Measurements from ENCODE around the gene HSPB6. TPM values are rescaled to one million over a fixed set of nuclear protein-coding genes. Genes with fewer than 3 reads are reported as not detected.

Gene HSPB6
- total RNA-seq, 1 experiment from 2014 or later: 0.37 TPM

DNA sequence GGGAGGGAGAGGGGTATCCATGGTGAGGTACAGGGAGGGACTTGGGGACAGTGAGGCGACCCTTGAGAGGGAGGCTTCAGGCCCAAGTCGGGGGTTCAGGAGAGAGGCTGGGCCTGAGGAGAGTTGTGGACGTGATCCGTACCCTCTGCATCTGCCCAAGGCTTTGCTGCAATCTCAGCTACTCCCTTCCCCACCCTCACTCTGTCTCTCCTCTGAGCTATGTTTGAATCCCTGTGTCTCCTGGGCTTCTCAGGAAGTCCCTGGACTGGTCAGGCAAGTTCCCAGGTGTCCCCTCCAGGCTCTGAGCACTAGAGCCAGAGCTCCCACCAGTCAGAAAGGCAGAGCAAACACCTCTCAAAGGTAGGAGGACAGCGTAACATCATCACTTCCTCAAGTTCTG is 6.7 kb downstream of the HSPB6 start:
- Histone ChIP-seq H4K20me1 (ENCODE audit: control insufficient read depth, insufficient read depth, insufficient read length) (no peaks in the 10 kb centered on the region), H3K4ac (ENCODE audit: low read depth, low read length) (no peak overlapping the region), H3K9ac (ENCODE audit: extremely low read depth, insufficient read length, low read length) (no peak overlapping the region), H2BK120ac (ENCODE audit: low read depth, low read length, poor library complexity, severe bottlenecking) (no peak overlapping the region), H3K14ac (ENCODE audit: insufficient read depth, low read length) (no peak overlapping the region), H2BK20ac (ENCODE audit: low read depth, low read length, poor library complexity, severe bottlenecking) (no peak overlapping the region), H4K5ac (ENCODE audit: insufficient read length, low read depth, low read length) (no peak overlapping the region), H3K4me1 (ENCODE audit: insufficient read depth, low read length) (peaks cover 4% of the 10 kb centered on the region; the same call in 1 of the 2 replicates), H4K8ac (replicated peaks; ENCODE audit: insufficient read length, low read depth, low read length) (no peak overlapping the region), H3K4me2 (ENCODE audit: insufficient read depth, insufficient read length, low read length) (no peak overlapping the region), H3K18ac (ENCODE audit: insufficient read length, low read depth, low read length) (no peak overlapping the region), H4K91ac (ENCODE audit: insufficient read length, low read depth, low read length) (no peak overlapping the region), H2BK15ac (ENCODE audit: low read depth, low read length) (no peak overlapping the region), H3K9me3 (ENCODE audit: control insufficient read depth, low read depth, low read length) (no peaks in the 10 kb centered on the region), H3K23me2 (ENCODE audit: insufficient read length, low read depth, low read length, poor library complexity, severe bottlenecking) (peaks cover 10% of the 10 kb centered on the region), H2AFZ (ENCODE audit: low read length) (no peak overlapping the region), H3T11ph (ENCODE audit: low read length) (no peak overlapping the region), H3K79me2 (ENCODE audit: insufficient read depth, low read length) (no peaks in the 10 kb centered on the region), H2BK12ac (ENCODE audit: insufficient read length, low read depth, low read length) (no peak overlapping the region), H3K23ac (ENCODE audit: insufficient read length, low read depth, low read length) (no peak overlapping the region), H2BK5ac (ENCODE audit: insufficient read length, low read length) (no peak overlapping the region), H3K56ac (ENCODE audit: insufficient read length, low read depth, low read length) (no peak overlapping the region), H3K79me1 (ENCODE audit: insufficient read depth, low read depth, low read length, poor library complexity, severe bottlenecking) (peaks cover 3% of the 10 kb centered on the region), H2AK5ac (ENCODE audit: insufficient read length, low read length) (no peak overlapping the region), H3K27ac (ENCODE audit: insufficient read length, low read depth, low read length) (no peak overlapping the region), H3K27me3 (ENCODE audit: insufficient read depth, low read length) (no peaks in the 10 kb centered on the region)
- WGBS (ENCODE audit: extremely low coverage, insufficient read length, low lambda C conversion rate): no CpG with 5 or more reads among the region's 5 CpGs
- Mint-ChIP-seq H3K36me3 (ENCODE audit: insufficient read depth in 1 of 3, low read depth in 3 of 3) (peaks cover 0 to 8% (median 6%) of the 10 kb centered on the region in 3 experiments; a peak in 3 of 7 replicates), H3K4me3 (no peak overlapping the region; a peak in 1 of 5 replicates), H3K27me3 (ENCODE audit: low read depth) (peaks cover 3% of the 10 kb centered on the region), H3K4me1 (peaks cover 17 to 24% of the 10 kb centered on the region in 2 experiments), H3K27ac (no peak overlapping the region), H3K9me3 (no peaks in the 10 kb centered on the region)
- no peak for DNase-seq
- TF ChIP-seq, protein P1, sequence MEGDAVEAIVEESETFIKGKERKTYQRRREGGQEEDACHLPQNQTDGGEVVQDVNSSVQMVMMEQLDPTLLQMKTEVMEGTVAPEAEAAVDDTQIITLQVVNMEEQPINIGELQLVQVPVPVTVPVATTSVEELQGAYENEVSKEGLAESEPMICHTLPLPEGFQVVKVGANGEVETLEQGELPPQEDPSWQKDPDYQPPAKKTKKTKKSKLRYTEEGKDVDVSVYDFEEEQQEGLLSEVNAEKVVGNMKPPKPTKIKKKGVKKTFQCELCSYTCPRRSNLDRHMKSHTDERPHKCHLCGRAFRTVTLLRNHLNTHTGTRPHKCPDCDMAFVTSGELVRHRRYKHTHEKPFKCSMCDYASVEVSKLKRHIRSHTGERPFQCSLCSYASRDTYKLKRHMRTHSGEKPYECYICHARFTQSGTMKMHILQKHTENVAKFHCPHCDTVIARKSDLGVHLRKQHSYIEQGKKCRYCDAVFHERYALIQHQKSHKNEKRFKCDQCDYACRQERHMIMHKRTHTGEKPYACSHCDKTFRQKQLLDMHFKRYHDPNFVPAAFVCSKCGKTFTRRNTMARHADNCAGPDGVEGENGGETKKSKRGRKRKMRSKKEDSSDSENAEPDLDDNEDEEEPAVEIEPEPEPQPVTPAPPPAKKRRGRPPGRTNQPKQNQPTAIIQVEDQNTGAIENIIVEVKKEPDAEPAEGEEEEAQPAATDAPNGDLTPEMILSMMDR (conservative IDR thresholded peaks at IDR 0.05): no peak

Measured in H9 (cell line).